ENCODE results near the gene CATSPERZ. TPM values are rescaled to one million over a fixed set of nuclear protein-coding genes. Genes with fewer than 3 reads are reported as not detected.

Gene CATSPERZ
- total and polyA plus RNA-seq, 2 of the 13 experiments (the other 11 are each of a cell fraction or from before 2014, with no cell fraction given), result 0.22 to 0.48 TPM

- TF ChIP-seq ZNF646 (CRISPR knock-in tag; IDR thresholded peaks at IDR 0.05) (no peak), MTERF4 (CRISPR knock-in tag; IDR thresholded peaks at IDR 0.05) (no peak), THAP11 (CRISPR knock-in tag; IDR thresholded peaks at IDR 0.05) (no peak), FIP1L1 (IDR thresholded peaks at IDR 0.05; ENCODE audit: borderline replicate concordance, insufficient read depth, low read depth, low read length) (no peak), ZNF775 (CRISPR knock-in tag; IDR thresholded peaks at IDR 0.05; ENCODE audit: borderline replicate concordance) (no peak)
These were observed 11.1 kb upstream of the CATSPERZ start (continued) for GRCh38 chr11:64289002-64289564.

All from HepG2 (cell line).